GM21381 (cell line): ENCODE results near the gene HDAC4.
"Not testable (repeated sequence)": the region's sequence is repeated elsewhere in the genome, so short reads cannot be mapped to it uniquely, and the experiment has no call there.

Experiments
- ATAC-seq: cut with Tn5 transposase; IDR thresholded peaks from one replicate; pipeline ENCODE4 v1.9.1; 2021; ENCODE audit warnings: mild to moderate bottlenecking, moderate library complexity; ENCODE audit not compliant: unreplicated experiment

The HDAC4 gene

DNA sequence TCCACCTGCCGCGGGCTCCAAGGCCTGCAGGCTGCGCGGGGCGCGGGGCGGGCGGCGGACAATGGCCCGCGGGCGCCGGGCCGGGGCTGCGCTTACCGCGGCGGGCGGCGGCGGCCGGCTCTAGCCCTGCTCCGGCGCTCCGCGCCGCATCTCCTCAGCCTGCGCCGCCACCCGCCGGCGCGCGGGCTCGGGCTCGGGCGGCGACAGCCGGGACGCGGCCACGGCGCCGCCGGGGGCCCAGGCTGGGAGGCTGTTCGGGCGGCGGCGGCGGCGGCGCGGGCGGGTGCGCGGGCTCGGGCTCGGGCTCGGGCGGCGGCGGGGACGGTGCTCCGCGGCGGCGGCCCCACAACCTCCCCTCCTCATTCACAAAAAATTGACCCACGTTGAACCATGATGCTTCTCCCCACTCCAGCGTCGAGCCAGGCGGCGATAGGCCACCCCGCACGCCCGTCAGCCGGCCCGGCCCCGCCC is at the start of gene HDAC4:
Gene HDAC4, minus strand, starts transcription at position 425 of the 471 bp plus-strand sequence. CDS start 48,321 bp downstream, outside the sequence.
- no peak for ATAC-seq

- not testable (repeated sequence) for ATAC-seq
Measured at GRCh38 chr2:239449468-239449867, 48.6 kb upstream of the HDAC4 start.

DNA sequence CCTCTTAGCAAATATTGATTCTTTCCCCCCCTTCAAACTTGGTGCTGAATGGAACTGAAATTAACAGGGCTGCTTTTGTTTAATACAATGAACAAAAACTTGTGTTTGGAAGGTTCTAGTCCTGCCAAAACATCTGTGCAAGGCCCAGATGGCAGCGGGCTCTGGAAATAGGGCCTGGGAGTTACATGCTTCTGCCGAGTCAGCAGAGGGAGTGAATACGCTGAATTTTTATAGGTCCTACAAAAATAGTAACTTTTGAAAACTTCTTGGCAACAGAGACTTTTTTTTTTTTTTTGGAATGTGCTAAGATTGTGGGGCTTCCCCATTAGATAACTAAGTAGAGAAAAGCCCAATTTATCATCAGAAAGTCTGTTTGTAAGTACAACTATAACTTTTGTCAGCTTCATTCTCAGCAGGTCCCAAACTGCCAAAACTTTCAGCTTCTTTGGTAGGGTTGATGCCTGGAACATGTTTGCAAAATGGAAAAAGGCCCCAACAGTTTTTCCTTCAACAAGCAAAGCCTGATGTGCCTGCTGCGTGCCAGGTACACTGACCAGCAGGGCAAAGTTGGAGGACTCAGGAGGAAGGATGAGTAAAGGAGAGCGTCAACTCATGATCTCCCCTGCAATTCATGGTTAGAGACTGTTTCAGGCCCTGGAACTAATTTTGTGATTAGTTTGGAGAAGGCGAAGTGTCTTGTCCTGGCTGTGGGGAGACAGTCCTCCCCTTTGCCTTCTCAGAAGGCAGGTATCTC is 45.1 kb upstream of the HDAC4 start:
- no peak for ATAC-seq

DNA sequence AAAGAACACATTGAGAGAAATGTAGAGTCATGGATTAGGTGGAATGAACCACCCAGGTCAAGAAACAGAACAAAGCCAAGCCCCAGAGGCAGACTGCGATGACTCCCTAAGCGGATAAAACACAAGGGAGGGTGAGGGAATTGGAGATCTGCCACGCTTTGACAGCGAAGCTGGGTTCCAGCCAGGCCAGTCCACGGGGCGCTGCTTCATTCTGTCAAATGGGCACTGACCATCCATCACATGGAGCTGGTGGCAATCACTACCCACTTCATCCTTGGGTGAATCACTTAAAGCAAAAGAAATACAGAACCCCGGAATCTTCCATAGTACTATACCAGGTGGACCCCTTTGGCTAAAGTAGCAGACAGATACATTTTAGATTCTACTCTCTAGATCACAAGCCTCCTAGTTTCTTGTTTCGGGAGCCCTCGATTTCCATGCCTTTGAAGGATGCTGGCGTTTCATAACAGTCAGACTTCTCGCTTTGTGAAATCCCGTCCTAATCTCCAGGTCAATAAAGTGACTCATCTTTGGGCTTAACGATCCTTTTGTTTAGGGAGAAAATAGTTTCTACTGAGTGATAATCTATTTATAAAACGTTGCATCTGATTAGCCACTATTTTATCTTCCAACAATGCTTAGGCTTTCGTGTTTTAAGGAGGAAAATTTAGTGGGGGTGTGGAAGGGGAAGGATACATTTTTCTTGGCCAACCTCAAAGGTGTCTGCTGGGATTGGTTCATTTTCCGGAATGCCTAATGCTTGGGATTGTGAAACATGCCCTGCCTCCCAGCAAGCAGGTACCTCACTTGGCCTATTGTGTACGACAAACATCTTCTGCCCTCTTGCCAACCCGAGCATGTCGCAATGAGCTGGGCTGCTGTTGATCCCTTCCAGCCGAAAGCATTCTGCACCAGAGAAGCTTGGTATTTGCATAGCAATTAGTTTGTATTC is 44.1 kb upstream of the HDAC4 start:
- ATAC-seq = no peak

DNA sequence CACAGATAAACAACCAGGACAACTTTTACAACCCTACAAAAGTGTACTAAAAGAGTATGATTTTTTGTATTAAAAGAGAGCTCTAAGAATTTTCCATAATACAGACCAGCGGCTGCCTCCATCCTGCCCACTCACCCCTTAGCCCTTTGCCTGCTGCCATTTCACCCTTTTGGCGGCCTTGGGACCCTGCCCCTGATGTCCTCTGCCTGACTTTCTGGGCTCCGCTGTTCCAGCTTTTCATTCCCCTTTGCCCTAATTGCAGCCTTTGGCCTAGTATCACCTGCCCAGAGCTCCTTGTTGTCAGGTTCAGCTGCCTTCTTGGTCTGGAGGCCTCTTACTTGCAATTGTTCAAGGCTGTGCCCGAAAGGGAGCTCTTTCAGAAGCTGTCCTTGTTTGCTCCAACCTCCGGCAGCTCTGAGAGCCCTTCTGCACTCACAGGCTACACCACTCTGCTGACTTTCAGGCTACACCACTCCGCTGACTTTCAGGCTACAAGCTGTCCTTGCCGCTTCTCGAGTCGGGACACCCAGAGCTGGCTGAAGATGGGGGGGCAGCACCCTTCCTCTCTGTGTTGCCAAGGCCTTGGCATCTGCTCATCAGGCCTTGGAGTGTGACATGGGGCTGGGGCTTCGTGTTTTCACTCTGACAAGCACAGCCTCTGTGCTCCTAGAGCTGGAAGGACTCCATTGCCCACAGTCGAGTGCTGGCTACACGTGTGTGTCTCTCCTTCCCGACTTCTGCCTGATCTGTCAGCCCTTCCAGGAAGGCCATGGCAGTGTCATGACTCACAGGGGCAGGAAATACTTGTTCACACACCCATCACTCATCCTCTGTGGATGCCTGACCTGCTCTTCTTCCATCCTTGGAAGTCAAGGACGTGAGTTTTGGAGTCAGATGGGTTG is 43.1 kb upstream of the HDAC4 start:
- ATAC-seq = no peak

- ATAC-seq = no peak
Measured at GRCh38 chr2:239443102-239443620, 42.3 kb upstream of the HDAC4 start.

- ATAC-seq = no peak
Measured at GRCh38 chr2:239442192-239442591, 41.4 kb upstream of the HDAC4 start.

- no peak for ATAC-seq
Measured at GRCh38 chr2:239441261-239442078, 40.6 kb upstream of the HDAC4 start.

GRCh38 chr2:239440511-239440959 is 39.7 kb upstream of the HDAC4 start:
- no peak for ATAC-seq

GRCh38 chr2:239439754-239440315 is 39.0 kb upstream of the HDAC4 start:
- ATAC-seq = no peak

DNA sequence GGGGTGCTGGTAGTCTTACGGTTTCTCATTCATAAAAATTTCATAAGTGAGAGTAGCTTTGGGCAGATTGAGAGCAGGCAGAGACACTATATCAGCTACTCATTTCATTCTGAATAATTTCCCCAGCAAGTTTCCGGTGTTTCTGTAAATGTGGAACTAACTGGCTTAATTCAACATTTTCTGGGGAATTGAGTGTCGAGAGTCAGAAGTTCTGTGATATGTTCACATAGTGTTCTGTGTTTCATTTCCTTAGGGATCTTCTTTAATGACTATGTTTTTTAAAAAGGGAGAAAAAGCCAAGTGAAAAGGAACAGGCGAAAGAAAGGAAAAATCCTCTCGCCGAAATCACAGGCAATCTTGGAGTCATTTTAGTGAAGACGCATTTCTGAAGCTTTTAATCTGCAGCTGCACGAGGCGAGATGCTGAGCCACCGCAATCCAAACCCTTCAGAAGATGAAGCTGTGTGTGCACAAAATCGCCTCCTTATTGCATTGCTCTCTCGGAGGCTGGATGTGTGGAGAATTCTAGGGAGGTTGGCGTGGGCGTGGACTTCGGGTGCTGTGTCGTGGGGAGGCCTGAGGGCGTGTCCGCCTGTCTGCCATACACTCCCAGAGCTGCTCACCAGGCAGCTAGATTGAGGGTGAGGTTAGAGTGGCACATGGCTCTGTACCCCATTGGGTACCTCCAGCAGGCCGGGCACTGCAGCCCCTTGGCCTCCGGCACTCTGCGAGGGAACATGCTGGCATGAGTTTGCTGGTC is 38.4 kb upstream of the HDAC4 start:
- no peak for ATAC-seq

DNA sequence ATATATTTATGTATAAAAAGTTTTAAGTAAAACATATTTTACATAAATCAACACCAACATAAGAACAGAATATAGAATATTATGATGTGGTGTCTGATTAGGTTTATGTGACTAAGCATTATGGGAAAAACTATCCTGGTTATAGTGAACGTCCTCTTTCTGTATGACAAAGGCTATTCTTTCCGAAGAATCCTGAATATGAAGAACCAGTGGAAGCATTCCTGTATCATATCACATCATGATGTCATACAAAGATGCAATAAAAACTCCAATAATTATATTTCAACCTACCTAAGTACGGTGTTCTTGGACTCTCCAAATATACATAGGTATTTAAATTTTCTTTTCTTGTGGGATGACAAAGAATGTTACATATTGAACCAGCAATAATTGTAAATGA is 37.5 kb upstream of the HDAC4 start:
- ATAC-seq = no peak

DNA sequence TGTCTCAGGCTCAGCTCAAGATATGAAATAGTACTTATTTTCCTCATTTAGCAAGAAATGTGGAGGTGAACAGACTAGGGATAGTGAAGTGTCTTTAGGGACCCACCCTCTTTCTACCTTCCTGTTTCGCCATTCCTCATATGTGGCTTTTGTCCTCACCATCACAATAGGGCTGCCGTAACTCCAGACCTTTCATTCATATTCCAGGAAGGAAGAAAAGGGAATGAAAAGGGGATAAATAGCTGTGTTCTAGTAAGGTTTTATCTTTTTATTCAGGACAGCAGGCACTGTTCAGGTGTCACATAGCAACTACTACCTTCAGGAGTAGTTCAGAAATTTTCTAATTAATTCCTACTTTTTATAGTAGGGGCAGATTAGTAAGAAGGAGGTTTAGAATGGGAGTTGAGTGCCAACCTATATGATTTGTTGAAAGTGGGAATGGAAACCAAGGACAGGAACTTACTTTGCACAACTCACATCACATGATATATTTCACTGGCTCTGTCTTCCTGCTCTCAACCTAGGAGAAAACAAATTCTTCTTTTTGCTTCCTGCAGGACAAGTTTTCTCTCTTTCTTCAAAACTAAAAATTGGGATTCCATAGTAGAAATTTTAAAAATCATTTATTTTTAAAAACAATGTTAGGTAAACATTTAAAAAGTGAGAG is 36.0 kb upstream of the HDAC4 start:
- no peak for ATAC-seq

GRCh38 chr2:239436076-239436475 is 35.3 kb upstream of the HDAC4 start:
- no peak for ATAC-seq

DNA sequence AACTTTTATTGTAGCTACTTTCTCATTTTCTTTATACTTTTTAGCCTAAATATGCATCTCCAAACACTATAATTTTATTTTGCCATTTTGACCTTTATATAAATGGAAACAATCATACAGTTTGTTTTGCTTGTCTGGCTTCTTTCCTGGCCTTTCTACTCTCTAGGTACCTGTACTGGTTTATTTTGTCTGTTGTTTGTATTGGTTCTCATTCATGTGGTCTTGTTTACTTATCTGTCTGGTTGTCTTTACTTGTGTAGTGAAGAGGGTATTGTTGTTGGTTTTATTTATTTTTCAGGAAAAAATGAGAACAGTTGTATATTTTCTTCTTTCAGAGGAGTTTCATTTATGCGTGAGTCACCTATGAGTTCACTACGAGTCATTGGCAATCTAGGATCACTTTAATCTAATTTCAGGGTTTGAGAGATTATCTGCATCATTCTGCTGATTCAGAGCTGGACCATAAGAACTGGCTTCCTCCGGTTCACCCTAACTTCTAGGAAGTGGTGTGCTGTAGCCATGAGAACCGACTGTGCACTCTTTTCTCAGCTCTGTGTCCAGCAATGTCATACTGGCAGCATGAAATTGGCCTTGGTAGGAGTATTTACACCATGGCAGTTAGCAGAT is 33.1 kb upstream of the HDAC4 start:
- ATAC-seq = no peak

DNA sequence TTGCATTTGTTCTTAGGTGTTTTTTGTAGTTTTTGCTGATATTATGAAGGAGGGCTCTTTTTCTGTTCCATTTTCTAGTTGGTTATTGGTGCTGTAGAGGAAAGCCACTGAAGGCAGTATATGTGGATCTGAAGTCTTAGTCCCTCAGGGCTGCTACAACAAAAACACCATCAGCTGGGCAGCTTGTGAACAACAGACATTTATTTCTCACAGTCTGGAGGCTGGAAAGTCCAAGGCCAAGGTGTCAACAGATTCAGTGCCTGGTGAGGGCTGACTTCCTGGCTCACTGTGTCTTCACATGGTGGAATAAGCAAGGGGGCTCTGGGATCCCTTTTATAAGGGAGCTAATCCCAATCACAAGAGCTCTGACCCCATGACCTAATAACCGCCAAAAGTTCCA is 31.4 kb upstream of the HDAC4 start:
- ATAC-seq = no peak

- no peak for ATAC-seq
Measured at GRCh38 chr2:239431536-239431935, 30.7 kb upstream of the HDAC4 start.
